Karpas-422 (cell line): ENCODE measurements around the gene ARHGAP1. TPM values are rescaled to one million over a fixed set of nuclear protein-coding genes. Genes with fewer than 3 reads are reported as not detected.

ENCODE experiments used
- DNase-seq: peaks from one replicate; pipeline ENCODE4 v3.0.0-alpha.2; 2015
- H2AFZ ChIP-seq: fragments of 200-600 bp; sonication (generic); 2 replicates; pipeline ENCODE4 v1.6.1; 2014; ENCODE audit warnings: antibody characterized with exemption, low read length, mixed read lengths
- H3K27ac ChIP-seq: fragments of 200-600 bp; sonication (generic); 2 replicates; pipeline ENCODE4 v1.5.1; 2014; ENCODE audit warnings: mild to moderate bottlenecking, low read length, moderate library complexity
- H3K27me3 ChIP-seq: fragments of 200-600 bp; sonication (generic); 2 replicates; pipeline ENCODE4 v1.6.1; 2014; ENCODE audit warnings: low read length, mixed read lengths
- H3K36me3 ChIP-seq: fragments of 200-600 bp; sonication (generic); 2 replicates; pipeline ENCODE4 v1.6.1; 2014; ENCODE audit warnings: low read length, mixed read lengths; ENCODE audit not compliant: insufficient read depth
- H3K4me1 ChIP-seq: fragments of 200-600 bp; sonication (generic); 2 replicates; pipeline ENCODE4 v1.6.1; 2014; ENCODE audit warnings: mild to moderate bottlenecking, low read length, mixed read lengths
- H3K4me2 ChIP-seq: fragments of 200-600 bp; sonication (generic); 2 replicates; pipeline ENCODE4 v1.6.1; 2014; ENCODE audit warnings: low read length, low read depth, mild to moderate bottlenecking; ENCODE audit not compliant: poor library complexity, severe bottlenecking
- H3K4me3 ChIP-seq: fragments of 200-600 bp; sonication (generic); 2 replicates; pipeline ENCODE4 v1.5.1; 2014; ENCODE audit warnings: mild to moderate bottlenecking, antibody characterized with exemption, low read length, mixed read lengths
- H3K79me2 ChIP-seq: fragments of 200-600 bp; sonication (generic); 2 replicates; pipeline ENCODE4 v1.6.1; 2014; ENCODE audit warnings: mild to moderate bottlenecking, low read length, mixed read lengths
- H3K9ac ChIP-seq: fragments of 200-600 bp; sonication (generic); 2 replicates; pipeline ENCODE4 v1.6.0; 2014; ENCODE audit warnings: low read length
- H3K9me2 ChIP-seq: fragments of 200-600 bp; sonication (generic), shearing (Covaris generic); replicated peaks from 2 replicates; pipeline ENCODE4 v1.6.0; 2014; ENCODE audit warnings: mild to moderate bottlenecking, low read length, moderate library complexity; ENCODE audit not compliant: insufficient read depth
- H3K9me3 ChIP-seq: fragments of 300-700, 200-600 bp; sonication (generic); 2 replicates; pipeline ENCODE4 v1.6.1; 2014; ENCODE audit warnings: low read length, mixed read lengths
- H4K20me1 ChIP-seq: fragments of 200-600 bp; sonication (generic); 2 replicates; pipeline ENCODE4 v1.6.1; 2014; ENCODE audit warnings: mild to moderate bottlenecking, antibody characterized with exemption, low read length, low read depth; ENCODE audit not compliant: insufficient read depth
- total RNA-seq: library from RNA; depleted of rRNA; stranded (reverse); fragments of >200 nt; shearing (Covaris generic); gene quantifications from 2 replicates; pipeline ENCODE4 v1.2.3, GENCODE V29; 2014; ENCODE audit warnings: low replicate concordance

The ARHGAP1 gene
- total RNA-seq, 1 experiment from 2014 or later, result 23.4 TPM

- Histone ChIP-seq H3K79me2 (peaks cover 21% of the 10 kb centered on the region), H3K4me1 (peaks cover 11% of the 10 kb centered on the region), H3K4me3 (no peak overlapping the region), H3K27ac (no peak overlapping the region), H3K4me2 (no peak overlapping the region), H3K9ac (no peak overlapping the region), H2AFZ (no peak overlapping the region), H3K9me2 (no peaks in the 10 kb centered on the region), H4K20me1 (peaks cover 5% of the 10 kb centered on the region; the same call in 1 of the 2 replicates), H3K27me3 (no peaks in the 10 kb centered on the region), H3K36me3 (peaks cover 18% of the 10 kb centered on the region; the same call in 1 of the 2 replicates), H3K9me3 (no peaks in the 10 kb centered on the region)
- DNase-seq, result no peak
Measured at GRCh38 chr11:46706886-46707285, 6.5 kb upstream of the ARHGAP1 start.

- no peaks in the 10 kb centered on the region for H3K27me3 ChIP-seq
- H3K4me1 ChIP-seq, result peaks cover 14% of the 10 kb centered on the region
- no peak overlapping the region for H2AFZ ChIP-seq
- no peak overlapping the region for H3K27ac ChIP-seq
- peaks cover 5% of the 10 kb centered on the region; the same call in 1 of the 2 replicates for H4K20me1 ChIP-seq
- H3K9me3 ChIP-seq, result no peaks in the 10 kb centered on the region
- DNase-seq, result no peak
- H3K79me2 ChIP-seq, result peaks cover 33% of the 10 kb centered on the region
- no peak overlapping the region for H3K4me2 ChIP-seq
- H3K9ac ChIP-seq, result no peak overlapping the region
- no peak overlapping the region for H3K4me3 ChIP-seq
- peaks cover 18% of the 10 kb centered on the region; the same call in 1 of the 2 replicates for H3K36me3 ChIP-seq
- H3K9me2 ChIP-seq, result no peaks in the 10 kb centered on the region
Measured at GRCh38 chr11:46705070-46705688, 4.8 kb upstream of the ARHGAP1 start.

DNA sequence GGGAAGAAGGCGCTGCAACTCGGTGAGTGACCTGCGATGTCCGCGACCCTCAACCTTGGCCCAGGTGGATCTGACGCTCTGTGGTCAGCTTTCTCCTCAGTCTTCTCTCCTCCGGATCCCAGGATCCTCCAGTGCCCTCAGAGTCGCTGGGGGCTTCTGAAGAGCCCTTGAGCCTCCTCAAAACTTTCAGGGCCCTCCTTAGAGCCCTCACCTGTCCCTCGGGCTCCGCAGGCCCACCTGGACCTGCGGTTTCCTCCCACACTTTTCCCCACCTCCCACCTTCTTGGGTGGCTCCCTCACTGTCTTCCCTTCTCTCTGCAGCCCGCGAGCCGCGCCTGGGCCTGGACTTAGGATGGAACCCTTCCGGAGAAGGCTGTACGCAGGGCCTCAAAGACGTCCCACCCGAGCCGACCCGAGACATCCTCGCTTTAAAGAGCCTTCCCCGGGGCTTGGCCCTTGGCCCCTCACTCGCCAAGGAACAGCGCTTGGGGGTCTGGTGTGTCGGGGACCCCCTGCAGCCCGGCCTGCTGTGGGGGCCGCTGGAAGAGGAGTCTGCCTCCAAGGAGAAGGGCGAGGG lies 747 bp upstream of the ARHGAP1 start:
- H3K9me2 ChIP-seq, result no peaks in the 10 kb centered on the region
- peak overlapping the region; percentile 94 for H2AFZ ChIP-seq
- peaks cover 5% of the 10 kb centered on the region; the same call in 1 of the 2 replicates for H4K20me1 ChIP-seq
- H3K9me3 ChIP-seq, result no peaks in the 10 kb centered on the region
- H3K4me2 ChIP-seq, result peak overlapping the region; percentile 80
- peaks cover 61% of the 10 kb centered on the region for H3K79me2 ChIP-seq
- peak overlapping the region; percentile 78 for H3K9ac ChIP-seq
- no peaks in the 10 kb centered on the region for H3K27me3 ChIP-seq
- peak; percentile 51 for DNase-seq
- peak overlapping the region; percentile 62; the same call in 1 of the 2 replicates for H3K27ac ChIP-seq
- H3K4me1 ChIP-seq, result peaks cover 25% of the 10 kb centered on the region
- peak overlapping the region; percentile 87 for H3K4me3 ChIP-seq
- H3K36me3 ChIP-seq, result peaks cover 12% of the 10 kb centered on the region; the same call in 1 of the 2 replicates

GRCh38 chr11:46698597-46698996 lies 1.8 kb downstream of the ARHGAP1 start:
- no peak overlapping the region for H3K27ac ChIP-seq
- H3K79me2 ChIP-seq, result peaks cover 55% of the 10 kb centered on the region

DNA sequence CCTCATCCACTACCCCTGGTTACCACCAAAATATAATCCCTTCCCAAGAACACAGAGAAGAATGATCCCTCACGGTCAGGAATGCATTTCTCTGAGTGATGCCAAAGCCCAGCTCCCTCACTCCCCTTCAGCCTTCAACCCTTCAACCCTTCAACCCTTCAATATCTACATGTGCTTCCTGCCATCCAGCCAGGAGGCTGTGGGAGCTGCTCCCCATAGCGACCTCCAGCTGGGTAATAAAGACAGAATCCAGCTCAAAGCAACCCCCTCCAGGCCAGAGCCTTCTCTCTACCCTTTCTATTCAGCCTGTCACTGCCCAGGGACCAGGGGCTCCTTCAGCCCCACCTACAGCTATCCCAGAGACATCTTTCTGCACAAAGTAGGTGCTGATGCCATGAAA lies 2.7 kb downstream of the ARHGAP1 start:
- H3K79me2 ChIP-seq, result peaks cover 48% of the 10 kb centered on the region
- no peaks in the 10 kb centered on the region for H3K9me2 ChIP-seq
- no peak for DNase-seq
- no peak overlapping the region for H3K4me2 ChIP-seq
- no peaks in the 10 kb centered on the region for H3K27me3 ChIP-seq
- peaks cover 23% of the 10 kb centered on the region for H3K4me1 ChIP-seq
- no peak overlapping the region for H3K27ac ChIP-seq
- H3K9ac ChIP-seq, result no peak overlapping the region
- H2AFZ ChIP-seq, result no peak overlapping the region
- H3K36me3 ChIP-seq, result peaks cover 5% of the 10 kb centered on the region
- no peaks in the 10 kb centered on the region for H3K9me3 ChIP-seq
- no peak overlapping the region for H3K4me3 ChIP-seq
- peaks cover 3% of the 10 kb centered on the region; the same call in 1 of the 2 replicates for H4K20me1 ChIP-seq

More at GRCh38 chr11:46698597-46698996, 1.8 kb downstream of the ARHGAP1 start:
- peak overlapping the region; percentile 78; the same call in 1 of the 2 replicates for H3K9ac ChIP-seq
- H3K36me3 ChIP-seq, result peaks cover 13% of the 10 kb centered on the region
- peaks cover 5% of the 10 kb centered on the region; the same call in 1 of the 2 replicates for H4K20me1 ChIP-seq
- no peaks in the 10 kb centered on the region for H3K9me2 ChIP-seq
- DNase-seq, result no peak
- H2AFZ ChIP-seq, result no peak overlapping the region
- H3K4me1 ChIP-seq, result peaks cover 25% of the 10 kb centered on the region
- H3K27me3 ChIP-seq, result no peaks in the 10 kb centered on the region
- H3K4me2 ChIP-seq, result peak overlapping the region; percentile 80
- peak overlapping the region; percentile 87; the same call in 1 of the 2 replicates for H3K4me3 ChIP-seq
- no peaks in the 10 kb centered on the region for H3K9me3 ChIP-seq

GRCh38 chr11:46697303-46697702 lies 3.1 kb downstream of the ARHGAP1 start:
- Histone ChIP-seq H3K4me3 (no peak overlapping the region), H3K4me1 (peaks cover 18% of the 10 kb centered on the region), H3K27me3 (no peaks in the 10 kb centered on the region), H3K9me3 (no peaks in the 10 kb centered on the region), H3K36me3 (peaks cover 4% of the 10 kb centered on the region; the same call in 1 of the 2 replicates), H2AFZ (no peak overlapping the region), H3K4me2 (no peak overlapping the region), H3K9ac (no peak overlapping the region), H3K27ac (no peak overlapping the region), H4K20me1 (no peaks in the 10 kb centered on the region; the same call in 1 of the 2 replicates), H3K79me2 (peaks cover 44% of the 10 kb centered on the region), H3K9me2 (no peaks in the 10 kb centered on the region)
- no peak for DNase-seq

GRCh38 chr11:46696212-46696558 lies 4.2 kb downstream of the ARHGAP1 start:
- Histone ChIP-seq H3K9me3 (no peaks in the 10 kb centered on the region), H3K79me2 (peaks cover 33% of the 10 kb centered on the region), H3K27ac (no peak overlapping the region), H3K4me3 (no peak overlapping the region), H3K9me2 (no peaks in the 10 kb centered on the region), H3K27me3 (no peaks in the 10 kb centered on the region), H3K9ac (no peak overlapping the region), H2AFZ (no peak overlapping the region), H3K4me1 (peaks cover 11% of the 10 kb centered on the region), H3K36me3 (peaks cover 4% of the 10 kb centered on the region; the same call in 1 of the 2 replicates), H3K4me2 (no peak overlapping the region), H4K20me1 (no peaks in the 10 kb centered on the region)
- no peak for DNase-seq

DNA sequence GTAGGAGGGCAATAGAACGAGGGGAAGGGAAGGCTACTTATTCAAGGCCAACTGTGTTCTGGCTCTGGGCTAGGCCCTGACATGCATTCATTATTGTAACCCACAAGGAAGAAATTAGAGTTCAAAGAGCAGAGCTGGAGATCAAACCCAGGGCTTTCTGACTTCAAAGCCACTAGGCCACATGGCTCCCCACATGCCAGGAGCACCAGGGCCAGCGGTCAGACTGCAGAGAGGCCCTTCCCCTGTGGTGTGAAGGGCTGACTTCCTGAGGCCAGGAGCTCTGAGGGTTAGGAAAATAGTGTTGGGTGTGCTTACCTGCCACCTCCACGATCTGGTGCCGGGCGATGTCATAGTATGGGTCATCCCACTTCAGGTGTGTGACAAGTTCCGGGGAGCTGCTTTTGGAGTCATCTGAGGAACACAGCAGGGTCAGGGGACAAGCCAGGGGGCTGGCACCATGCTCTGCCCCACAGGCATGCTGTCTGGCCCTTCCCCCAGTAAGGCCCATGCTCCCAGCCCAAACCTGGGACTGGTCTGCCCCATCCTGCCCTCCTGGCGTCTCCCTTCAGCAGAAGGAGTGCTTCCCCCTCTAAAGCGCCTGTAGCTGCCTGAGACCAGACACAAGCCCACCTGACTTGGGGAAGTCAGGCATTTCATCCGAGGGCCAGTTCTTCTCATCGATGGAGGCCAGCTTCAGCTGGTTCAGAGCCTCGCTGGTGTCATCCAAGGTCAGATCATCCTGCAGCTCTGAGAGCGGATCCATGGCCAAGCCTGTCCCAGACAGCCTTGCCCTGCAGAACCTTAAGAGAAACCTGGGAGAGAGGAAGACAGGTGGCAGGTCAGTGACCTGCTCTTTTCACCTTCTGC lies 4.8 kb downstream of the ARHGAP1 start:
- Histone ChIP-seq H2AFZ (no peak overlapping the region), H3K4me3 (no peak overlapping the region), H3K27me3 (no peaks in the 10 kb centered on the region), H3K27ac (no peak overlapping the region), H3K9me3 (no peaks in the 10 kb centered on the region), H3K36me3 (peaks cover 4% of the 10 kb centered on the region; the same call in 1 of the 2 replicates), H3K4me2 (no peak overlapping the region), H3K79me2 (peaks cover 29% of the 10 kb centered on the region), H4K20me1 (no peaks in the 10 kb centered on the region), H3K9me2 (no peaks in the 10 kb centered on the region), H3K9ac (no peak overlapping the region), H3K4me1 (peaks cover 11% of the 10 kb centered on the region)
- no peak for DNase-seq
